CD4-positive, alpha-beta T cell treated with Interferon gamma for 1 hour (primary cell): ENCODE data around the gene ZMYND19.
"Not testable (repeated sequence)": the region's sequence is repeated elsewhere in the genome, so short reads cannot be mapped to it uniquely, and the experiment has no call there.

ENCODE experiments used
- DNase-seq: peaks from one replicate; pipeline ENCODE4 v3.0.0-alpha.2; 2020

Gene ZMYND19

DNA sequence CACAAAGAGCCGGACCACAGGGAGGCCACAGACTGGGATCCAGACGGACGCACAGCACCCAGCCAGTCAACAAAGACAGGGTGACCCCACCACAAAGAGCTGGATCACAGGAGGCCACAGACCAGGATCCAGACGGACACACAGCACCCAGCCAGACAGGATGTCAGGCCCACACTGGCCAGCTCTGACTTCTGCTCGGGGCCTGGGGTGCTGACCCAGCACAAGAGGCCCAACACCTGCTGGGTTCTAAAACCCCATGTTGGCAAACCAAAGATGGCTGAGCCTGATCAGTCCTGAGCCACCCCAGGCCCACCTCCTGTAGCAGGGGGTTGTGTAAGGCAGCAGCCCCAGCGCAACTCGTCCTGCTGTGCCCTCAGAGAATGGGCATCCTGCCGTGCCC, 6.4 kb downstream of the ZMYND19 start:
- no peak for DNase-seq

DNA sequence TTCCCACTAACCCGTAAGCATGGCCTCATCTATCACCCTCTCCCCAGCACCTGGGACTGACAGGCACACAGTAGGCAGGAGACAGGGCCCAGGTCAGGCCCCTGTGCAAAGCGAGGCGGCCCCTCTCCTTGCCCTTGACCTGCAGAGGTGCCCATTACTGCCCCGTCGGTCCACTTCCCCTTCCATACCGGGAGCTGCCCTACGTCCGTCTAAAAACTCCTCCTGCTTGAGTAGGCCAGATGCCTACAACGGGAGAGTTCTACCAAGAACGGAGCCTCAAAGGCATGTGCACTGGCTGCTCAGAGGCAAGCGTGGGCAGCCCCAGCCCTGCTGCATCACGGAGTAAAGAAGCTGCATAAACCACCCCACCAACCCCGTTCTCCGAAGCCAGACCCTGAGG, 7.0 kb downstream of the ZMYND19 start:
- DNase-seq, result no peak

DNA sequence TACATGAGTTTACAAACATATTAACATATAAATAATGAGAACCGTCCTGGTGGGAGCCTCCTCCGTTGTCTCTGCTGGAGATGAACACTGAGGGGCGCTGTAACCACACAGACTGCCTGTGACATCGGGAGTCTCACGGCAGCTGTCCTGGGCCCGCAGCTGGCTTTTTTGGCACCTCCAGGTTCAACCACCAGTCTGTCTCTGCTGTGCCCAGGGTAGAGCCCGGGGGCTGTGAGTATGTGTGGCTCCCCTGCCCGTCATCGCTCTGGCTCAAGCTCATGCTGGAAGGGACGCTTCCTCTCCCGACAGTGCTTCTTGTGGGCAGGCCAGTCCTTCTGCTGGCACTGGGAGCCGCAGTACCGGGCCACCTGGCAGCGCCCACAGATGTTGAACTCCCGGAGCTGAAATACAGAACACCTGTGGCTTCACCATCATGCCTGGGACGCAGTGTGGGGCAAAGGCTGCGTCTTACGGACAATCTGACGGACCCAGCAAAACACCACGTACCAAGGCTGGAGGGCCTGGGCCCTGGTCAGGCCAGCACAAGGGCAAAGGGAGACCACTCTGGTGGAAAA, 7.9 kb downstream of the ZMYND19 start:
- no peak for DNase-seq

DNA sequence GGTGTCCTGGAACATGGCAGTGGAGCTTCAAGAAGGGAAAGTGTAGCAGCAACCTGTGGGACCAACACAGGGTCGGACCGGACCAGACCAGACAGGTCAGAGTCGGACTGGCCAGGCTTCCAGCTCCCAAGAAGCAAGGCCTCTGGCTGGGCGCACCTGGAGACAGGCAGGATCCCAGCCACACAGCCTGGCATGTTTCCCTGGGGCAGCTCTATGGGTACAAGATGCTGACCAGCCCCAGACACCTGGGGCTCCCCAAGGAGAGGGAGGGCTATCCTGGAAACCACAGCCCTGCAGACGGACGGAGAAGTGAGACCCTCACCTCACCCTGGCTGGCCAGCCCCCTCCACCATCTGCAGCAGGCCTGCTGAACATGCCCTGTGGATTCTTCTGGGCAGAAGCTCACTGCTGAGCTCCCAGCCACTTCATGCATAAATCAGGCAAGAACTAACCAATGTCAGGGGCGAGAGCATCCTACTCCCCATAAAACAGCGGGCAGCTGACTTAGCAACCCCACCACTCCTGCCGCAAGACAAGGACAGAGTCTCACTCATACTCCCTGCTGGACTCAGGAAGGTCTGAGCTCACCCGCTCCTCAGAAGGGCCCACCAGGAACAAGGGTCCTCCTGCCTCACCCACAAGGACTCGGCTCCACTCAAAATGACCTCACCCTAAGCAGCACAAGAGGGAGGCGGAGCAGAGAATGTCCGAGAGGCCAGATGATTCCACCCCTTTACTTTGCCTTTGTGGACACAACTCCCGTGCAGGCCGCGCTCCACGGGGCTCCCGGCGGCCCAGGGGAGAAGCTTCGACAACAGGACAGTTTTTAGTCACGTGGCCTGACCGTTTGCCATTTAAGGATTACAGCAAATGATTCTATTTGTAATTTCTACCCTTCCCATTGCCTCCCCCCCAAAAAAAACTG, 8.7 kb downstream of the ZMYND19 start:
- DNase-seq, result no peak

DNA sequence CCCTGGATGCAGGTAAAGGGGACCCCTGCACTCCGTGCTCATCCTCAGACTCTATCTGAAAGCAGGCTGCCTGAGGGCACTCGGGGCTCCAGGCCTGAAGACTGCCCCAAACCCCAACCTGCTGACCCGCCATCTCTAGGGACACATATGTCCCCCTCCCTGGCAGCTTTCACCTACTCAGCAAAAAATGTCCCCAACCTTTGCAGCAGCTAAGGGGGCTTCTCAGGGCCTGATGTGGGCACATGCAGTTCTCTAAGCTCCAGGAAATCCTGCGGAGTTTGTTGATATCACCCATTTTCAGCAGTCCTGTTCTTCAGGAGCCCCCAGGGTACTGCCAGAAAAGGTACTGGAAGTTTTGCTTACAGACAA, 9.4 kb downstream of the ZMYND19 start:
- no peak for DNase-seq

DNA sequence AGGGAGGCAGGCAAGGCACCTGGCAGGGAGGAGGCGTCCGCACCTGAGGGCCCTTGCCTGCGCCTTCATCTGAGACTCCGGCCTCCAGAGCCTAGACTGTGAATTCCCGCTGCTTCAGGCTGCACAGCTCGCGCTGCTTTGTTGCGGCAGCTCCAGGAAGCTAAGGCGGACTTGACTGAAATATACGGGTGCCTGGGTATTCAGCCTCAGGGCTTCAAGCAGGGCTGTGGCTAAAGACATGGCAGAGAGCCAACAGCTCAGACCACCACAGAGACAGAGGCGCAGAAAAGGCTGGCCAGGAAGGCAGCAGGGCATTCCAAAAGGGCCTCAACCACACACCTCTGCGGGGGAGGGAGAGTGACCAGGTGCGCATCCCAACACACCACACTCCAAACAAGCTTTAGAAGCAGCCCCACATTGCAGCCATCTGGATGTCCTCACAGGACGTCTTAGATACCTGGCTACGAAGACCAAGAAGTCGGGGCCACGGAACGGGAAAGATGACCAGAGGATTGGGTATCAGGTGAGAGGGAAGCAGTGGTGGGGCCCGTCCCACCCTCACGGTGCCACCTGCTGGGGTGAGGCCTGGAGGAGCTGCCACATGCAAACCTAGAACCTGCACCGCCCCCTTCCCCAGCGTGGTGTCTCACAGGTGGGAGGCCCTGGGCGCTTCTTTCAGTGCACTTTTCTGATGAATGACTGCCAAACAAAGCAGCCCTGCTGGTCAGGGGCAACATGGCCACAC, 9.9 kb downstream of the ZMYND19 start:
- no peak for DNase-seq

DNA sequence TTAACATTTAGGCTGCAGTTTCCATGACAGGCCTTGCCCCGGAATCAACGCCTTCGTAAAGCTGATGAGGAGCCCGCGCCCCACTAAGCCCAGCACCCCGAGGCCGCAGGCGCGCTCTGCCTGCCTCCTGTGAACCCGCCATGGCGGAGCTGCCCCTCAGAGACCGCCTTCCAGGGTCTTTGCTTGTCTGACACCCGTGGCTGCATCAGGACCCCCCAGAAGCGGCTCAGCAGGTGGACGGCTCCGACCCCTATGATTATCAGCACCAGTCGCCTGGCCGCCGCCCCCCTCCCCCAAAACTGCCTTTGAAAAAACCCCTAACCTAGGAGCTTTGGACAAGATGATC, 11.1 kb downstream of the ZMYND19 start:
- no peak for DNase-seq

DNA sequence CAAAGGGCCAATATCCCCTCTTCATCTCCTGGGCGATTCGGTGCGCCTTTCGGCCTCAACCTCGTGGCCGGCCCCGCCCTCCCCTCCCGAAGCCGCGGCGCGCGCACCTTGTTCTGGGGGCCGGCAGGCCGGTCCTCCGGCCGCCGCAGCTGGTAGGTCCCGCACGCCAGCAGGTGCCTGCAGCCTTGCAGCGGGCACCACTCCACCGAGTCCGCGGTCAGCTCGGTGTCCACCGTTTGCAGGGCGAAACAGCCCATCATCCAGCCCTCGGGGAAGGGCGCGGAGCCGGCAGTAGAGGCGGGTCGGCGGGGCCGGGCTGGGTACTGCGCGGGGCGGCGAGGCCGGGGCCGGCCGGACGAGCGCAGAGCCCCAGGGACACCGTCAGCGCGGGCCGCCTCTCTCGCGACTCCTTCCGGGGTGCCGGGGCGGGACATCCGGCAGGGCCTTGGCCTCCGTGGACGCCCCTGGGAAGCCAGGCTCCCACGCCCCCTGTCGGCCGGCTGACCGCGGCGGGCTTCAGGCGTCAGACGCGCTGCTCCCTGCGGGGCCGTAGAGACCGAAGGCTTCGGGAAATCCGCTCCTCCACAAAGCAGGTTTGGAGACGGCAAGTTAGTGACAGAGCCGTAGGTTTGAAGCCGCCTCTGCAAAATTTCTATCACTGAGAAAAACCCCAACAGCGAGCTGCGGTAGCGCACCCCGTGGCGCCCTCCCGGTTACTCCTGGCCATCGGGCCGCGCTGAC, 11.6 kb downstream of the ZMYND19 start, which contains the start of gene DPH7:
Gene DPH7 (minus strand): TSS at position 408 of the 741 bp plus-strand sequence. CDS start 148 bp downstream, at position 260.
- peak; percentile 91 for DNase-seq

DNA sequence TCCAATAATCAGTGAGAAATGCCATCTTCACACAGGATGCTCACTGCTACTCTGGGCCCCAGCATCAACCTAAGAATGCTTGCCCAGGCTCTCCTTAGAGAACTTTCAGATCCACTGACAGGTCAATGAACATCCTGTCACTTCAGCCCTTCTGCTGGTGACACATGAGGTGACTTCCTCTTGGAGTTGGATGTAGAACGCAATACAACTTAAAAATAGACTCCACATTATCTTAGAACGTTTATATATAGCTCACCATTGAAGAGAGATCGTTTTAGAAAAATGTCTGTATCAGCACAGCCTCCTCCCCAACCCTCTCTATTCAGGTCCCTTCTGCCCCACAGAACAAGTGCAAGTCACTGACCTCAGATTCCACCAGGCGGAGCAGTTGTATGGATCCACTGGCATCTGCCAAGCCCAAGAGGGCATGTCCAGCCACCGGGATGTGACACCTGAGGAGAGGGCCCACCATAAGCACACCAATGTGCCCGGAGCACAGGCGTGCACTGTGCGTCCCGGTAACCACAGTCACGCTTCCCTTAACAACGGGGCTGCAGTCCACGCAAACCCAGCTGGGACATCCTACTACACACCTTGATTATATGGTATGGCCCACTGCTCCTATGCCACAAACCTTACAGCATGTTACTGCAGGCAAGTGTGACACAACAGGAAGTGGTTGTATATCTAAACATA, 14.4 kb downstream of the ZMYND19 start:
- DNase-seq, result no peak

DNA sequence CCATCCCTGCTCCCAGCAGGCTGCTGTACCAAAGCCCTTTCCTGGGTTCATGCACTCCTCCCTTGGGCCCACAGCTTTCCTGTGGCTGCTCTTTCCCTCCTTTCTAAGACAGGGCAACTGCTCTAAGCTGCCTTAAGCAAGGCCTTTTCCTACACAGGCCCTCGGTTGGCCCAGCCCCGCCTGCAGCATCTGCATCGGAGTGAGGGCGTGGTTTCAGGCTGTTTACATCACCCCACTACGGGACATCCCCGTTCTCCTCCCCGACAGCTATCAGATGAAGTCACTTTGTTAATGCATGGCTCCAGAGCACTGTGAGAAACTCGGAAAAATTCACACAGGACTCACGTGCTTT, 15.0 kb downstream of the ZMYND19 start:
- no peak for DNase-seq

DNA sequence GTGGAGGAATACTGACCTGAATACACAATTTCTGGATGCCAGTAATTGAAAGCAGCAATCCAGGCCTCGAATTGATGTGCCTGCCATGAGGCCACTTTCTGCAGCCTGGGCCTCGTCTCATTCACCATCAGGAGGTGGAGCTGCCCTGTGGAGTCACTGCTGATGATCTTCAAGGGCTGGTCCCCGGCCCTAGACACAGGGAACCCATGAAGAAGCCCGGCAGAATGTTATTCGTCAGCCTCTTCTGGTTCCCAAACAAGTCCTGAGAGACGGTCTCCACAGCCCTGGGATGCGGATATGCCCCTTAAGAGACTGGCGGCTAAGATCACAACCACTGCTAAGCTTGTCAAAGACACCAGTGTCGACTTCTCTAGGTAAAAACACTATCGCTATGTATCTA, 16.1 kb downstream of the ZMYND19 start:
- DNase-seq, result no peak

DNA sequence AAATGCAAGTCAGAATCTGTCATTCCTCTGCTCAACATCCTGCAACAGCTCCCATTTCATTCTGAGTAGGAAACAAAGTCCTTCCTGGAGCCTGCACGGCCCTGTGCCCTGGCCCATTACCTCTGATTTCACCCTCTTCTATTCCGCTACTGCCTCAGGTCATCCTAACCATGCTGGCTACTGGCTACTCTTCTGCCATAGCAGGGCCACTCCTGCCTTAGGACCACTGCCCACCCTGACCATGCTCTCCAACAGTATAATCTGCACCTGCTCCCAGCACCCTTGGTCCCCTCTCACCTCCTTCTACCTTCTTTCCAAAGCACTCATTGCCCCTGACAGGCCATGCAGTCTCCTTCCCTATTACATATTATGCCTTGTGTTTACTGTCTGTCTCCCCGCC, 19.7 kb downstream of the ZMYND19 start:
- no peak for DNase-seq

DNA sequence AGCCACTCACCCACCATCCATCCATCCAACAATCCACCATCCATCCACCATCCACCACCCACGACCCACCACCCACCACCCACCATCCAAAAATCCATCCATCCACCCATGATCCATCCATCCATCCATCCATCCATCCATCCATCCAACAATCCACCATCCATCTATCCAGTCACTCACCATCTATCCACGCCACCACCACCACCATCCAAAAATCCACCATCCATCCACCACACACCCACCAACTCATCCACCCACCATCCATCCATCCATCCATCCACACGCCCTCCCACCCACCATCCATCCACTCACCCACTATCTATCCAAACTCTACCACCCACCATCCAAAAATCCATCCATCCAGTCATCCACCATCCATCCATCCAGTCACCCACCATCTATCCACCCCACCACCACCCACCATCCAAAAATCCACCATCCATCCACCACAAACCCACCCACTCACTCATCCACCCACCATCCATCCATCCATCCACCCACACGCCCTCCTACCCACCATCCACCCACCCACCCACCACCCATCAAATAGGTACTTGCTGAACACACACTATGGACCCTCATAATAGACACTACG, 20.6 kb downstream of the ZMYND19 start:
- no peak for DNase-seq

DNA sequence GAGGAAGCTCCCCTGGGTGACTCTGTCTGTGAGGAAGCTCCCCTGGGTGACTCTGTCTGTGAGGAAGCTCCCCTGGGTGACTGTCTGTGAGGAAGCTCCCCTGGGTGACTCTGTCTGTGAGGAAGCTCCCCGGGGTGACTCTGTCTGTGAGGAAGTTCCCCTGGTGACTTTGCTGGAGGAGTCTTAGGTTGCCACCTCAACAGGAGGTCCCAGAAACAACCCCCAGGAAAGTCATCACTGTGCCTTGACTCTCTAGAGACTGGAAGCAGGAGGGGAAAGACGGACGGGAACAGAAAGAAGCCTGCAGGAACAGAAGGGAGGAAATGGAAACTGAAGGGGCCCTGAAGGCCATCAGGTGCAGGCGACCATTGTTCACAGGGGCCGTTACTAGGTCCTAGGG, 21.9 kb downstream of the ZMYND19 start:
- not testable (repeated sequence) for DNase-seq

DNA sequence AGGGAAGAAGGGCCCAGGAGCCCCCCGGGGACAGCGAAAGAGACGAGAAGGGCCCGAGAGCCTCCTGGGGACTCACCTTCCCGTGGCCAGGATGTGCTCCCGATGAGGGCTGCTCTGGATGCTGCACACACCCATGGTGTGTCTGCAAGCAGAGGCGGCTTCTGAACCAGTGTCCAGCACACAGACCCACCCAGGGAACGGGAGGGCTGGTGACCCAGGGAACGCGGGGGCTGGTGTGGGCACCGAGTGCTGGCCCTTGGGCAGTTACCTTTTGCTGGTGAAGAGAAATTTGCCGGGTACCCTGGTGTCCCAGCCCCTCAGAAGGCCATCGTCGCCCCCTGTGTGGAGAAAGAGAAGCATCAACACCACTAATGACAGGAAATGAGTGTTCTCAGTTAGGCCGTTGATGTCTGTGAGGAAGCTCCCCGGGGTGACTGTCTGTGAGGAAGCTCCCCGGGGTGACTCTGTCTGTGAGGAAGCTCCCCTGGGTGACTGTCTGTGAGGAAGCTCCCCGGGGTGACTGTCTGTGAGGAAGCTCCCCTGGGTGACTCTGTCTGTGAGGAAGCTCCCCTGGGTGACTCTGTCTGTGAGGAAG, 25.4 kb downstream of the ZMYND19 start:
- DNase-seq, result no peak

DNA sequence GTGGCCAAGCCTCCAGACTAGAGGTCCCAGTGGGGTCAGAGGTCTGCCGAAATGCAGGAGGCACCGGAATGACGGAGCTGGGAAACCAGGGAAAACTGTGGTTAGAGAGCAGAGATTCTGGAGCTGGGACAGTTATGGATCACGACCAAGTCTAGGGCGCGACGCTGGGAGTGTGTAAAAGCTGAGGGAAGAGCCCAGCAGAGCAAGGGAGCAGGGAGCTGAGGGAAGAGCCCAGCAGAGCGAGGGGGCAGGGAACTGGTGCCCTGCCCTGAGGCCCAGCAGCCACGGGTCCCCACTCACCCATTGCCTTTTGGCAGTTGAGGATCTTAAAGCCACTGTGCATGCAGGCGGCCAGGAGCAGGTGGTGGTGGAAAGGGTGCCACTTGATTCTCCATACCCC, 26.2 kb downstream of the ZMYND19 start:
- DNase-seq, result no peak

DNA sequence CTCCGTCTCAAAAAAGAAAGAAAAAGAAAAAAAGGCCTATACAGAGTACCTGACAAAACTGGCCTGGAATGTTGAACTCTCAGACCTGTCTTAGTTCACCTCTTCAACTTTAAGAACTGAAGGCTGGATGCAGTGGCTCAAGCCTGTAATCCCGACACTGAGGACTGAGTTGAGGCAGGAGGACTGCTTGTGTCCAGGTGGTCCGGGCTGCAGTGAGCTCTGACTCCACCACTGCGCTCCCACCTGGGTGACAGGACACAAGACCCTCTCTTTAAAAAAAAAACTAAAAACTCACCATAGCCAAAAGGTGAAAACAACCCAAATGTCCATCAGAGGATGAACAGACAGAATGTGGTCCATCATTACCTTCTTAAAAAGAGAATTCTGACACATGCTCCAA, 32.2 kb downstream of the ZMYND19 start:
- DNase-seq, result no peak

DNA sequence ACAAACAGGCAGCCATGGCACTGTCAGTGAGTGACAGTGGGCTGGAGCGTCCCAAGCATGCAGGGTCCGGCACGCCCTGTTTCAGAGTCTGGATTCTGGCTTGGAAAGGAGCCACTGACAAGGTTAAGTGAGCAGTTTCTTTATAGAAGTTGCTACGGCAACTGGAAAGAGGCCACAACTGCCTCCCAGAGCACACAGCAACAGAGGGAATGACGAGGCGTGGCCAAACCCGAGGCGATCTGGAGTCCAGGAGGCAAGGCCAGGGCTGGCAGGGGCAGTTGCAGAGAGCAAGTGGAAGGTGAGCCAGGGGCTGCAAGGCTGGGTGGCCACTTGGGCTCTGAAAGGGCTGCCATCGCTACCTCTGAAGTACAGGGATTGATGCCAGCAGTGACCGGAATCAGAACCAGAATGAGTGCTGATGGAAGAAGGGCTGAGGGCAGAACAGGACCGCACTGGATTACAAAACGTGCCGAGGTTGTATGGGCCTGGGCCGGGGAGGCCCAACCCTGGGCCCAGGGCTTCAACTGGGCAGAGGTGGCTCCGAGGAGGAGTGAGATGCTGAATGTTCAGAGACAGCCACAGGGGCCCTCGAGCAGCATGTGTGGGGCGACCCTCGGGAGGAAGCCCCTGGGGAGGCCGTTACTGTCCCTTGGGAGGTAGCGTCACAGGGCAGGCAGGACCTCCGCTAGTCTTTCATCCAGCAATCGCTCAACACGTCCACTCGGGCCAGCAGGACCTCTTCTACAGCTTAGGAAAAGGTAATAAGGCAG, 34.1 kb downstream of the ZMYND19 start:
- no peak for DNase-seq

DNA sequence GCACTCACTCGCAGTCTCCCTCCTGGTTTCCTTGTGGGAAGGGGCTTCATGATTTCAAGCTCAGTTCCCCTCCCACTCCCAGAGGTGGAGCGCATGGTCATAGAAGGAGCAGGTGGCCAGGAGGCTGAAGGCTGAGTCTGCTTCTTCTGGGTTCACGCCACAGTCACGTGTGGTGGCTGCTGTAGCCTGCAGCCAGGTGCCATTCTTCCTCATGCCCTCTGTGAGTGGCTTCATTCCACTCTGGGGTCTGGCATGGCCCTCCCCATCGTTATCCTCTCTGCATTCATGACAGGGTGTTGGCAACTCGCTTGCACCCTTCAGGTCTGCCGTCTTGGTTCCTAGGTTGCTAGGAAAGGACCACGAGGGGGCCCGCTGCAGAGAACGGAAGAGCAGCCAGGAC, 35.1 kb downstream of the ZMYND19 start:
- no peak for DNase-seq

DNA sequence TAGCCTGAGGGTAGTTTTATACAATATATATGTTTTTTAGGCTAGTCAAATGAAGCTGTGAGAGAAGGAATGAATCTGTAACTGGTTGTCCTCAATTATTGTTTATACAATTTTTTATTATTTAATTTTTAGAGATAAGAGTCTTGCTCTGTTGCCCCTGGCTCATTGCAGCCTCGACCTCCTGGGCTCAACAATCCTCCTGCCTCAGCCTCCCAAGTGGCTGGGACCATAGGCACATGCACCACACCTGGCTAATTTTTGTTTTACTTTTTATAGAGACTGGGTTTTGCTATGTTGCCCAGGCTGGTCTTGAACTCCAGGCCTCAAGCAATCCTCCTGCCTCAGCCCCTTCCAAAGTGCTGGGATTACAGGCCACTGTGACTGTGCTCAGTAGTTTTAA, 36.0 kb downstream of the ZMYND19 start:
- no peak for DNase-seq

DNA sequence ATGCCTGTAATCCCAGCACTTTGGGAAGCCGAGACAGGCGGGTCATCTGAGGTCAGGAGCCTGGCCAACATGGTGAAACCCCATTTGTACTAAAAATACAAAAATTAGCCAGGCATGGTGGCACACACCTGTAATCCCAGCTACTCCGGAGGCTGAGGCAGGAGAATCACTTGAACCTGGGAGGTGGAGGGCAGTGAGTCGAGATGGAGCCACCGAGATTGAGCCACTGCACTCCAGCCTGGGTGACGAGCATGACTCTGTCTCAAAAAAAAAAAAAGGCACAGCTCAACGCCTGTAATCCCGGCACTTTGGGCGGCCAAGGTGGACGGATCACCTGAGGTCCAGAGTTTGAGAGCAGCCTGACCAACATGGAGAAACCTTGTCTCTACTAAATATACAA, 36.7 kb downstream of the ZMYND19 start:
- not testable (repeated sequence) for DNase-seq
